Left ventricle myocardium inferior (tissue), 1 donor: ENCODE measurements around the gene NDUFAF2. TPM values are rescaled to one million over a fixed set of nuclear protein-coding genes. Genes with fewer than 3 reads are reported as not detected.

Experiments
- DNase-seq: peaks from one replicate; pipeline ENCODE4 v3.0.0-alpha.2; 2020
- H3K27ac ChIP-seq: fragments of 200-600 bp; replicated peaks from 2 replicates; pipeline ENCODE4 v1.8.0; 2021
- H3K27me3 ChIP-seq: fragments of 200-600 bp; 2 replicates; pipeline ENCODE4 v1.8.0; 2021; ENCODE audit warnings: low read depth
- H3K36me3 ChIP-seq: fragments of 200-600 bp; 2 replicates; pipeline ENCODE4 v1.8.0; 2021
- H3K4me1 ChIP-seq: fragments of 200-600 bp; 2 replicates; pipeline ENCODE4 v1.8.0; 2021
- H3K4me3 ChIP-seq: fragments of 200-600 bp; 2 replicates; pipeline ENCODE4 v1.8.0; 2021; ENCODE audit warnings: mild to moderate bottlenecking, moderate library complexity
- H3K9me3 ChIP-seq: fragments of 200-600 bp; replicated peaks from 2 replicates; pipeline ENCODE4 v1.8.0; 2021
- intact Hi-C: fragments of 100-400 bp; cut with micrococcal nuclease; formaldehyde crosslinking; loops from one replicate; pipeline ENCODE4 v1.11.0; 2022
- total RNA-seq: library from RNA; stranded (reverse); fragmentation: NEBNext Ultra II Directional; extraction: Animal tissue kit (Norgen Biotek cat#: 25700); gene quantifications from one replicate; pipeline ENCODE4 v1.2.1, GENCODE V29; 2021
- TF ChIP-seq, protein P1 (sequence below): fragments of 200-600 bp; IDR thresholded peaks from 2 replicates; pipeline ENCODE4 v1.8.0; 2021; ENCODE audit warnings: antibody characterized with exemption, mild to moderate bottlenecking, borderline replicate concordance
- donor health status: DM: no; HTN: yes; CAD: no; lungs with severe emphysema.

The NDUFAF2 gene
- total RNA-seq, 1 donor from 2014 or later: 37.6 TPM

DNA sequence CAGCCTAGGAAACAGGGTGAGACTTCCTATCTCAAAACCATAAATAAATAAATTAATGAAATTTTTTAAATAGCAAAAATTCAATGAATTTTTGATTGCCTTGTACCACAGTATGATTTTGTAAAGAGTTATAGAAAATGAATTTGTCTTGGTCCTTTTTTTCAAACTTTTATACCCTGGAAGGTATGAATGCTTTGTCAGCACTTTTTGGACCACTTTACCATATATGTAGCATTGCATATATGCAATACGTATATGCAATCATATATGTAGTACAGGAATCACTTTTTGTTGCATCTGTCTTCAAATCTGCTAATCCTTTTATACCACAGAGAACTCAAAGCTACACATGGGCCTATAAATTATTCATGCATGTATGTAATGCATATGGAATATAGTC lies 226.5 kb downstream of the NDUFAF2 start:
- H3K27ac ChIP-seq: no peak overlapping the region
- DNase-seq: no peak
- no peaks in the 10 kb centered on the region for H3K36me3 ChIP-seq
- TF ChIP-seq, protein P1, sequence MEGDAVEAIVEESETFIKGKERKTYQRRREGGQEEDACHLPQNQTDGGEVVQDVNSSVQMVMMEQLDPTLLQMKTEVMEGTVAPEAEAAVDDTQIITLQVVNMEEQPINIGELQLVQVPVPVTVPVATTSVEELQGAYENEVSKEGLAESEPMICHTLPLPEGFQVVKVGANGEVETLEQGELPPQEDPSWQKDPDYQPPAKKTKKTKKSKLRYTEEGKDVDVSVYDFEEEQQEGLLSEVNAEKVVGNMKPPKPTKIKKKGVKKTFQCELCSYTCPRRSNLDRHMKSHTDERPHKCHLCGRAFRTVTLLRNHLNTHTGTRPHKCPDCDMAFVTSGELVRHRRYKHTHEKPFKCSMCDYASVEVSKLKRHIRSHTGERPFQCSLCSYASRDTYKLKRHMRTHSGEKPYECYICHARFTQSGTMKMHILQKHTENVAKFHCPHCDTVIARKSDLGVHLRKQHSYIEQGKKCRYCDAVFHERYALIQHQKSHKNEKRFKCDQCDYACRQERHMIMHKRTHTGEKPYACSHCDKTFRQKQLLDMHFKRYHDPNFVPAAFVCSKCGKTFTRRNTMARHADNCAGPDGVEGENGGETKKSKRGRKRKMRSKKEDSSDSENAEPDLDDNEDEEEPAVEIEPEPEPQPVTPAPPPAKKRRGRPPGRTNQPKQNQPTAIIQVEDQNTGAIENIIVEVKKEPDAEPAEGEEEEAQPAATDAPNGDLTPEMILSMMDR: no peak
- no peaks in the 10 kb centered on the region for H3K9me3 ChIP-seq
- H3K27me3 ChIP-seq: no peaks in the 10 kb centered on the region
- no peaks in the 10 kb centered on the region for H3K4me1 ChIP-seq
- intact Hi-C loops: loop anchor here (10.0 kb wide), 1 partner anchor 153 kb away; no protein-coding TSS in a partner anchor
- H3K4me3 ChIP-seq: no peak overlapping the region

DNA sequence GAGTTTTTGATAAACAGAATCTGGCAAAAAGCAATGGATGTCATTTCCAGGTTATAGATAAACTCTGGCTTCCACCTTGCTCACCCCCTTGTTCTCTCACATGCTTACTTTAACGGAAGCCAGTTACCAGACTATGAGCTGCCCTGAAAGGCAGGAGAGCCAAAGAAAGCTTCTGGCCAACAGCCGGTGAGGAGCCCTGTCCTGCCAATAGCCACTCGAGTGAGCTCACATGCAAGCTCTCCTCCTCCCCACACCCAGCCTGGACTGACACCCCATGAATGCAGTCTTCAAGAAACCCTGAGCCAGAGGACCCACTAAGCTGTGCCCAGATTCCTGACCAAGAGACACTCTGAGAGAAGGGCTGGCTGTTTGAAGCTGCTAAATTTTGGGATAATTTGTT lies 231.6 kb downstream of the NDUFAF2 start:
- H3K9me3 ChIP-seq: no peaks in the 10 kb centered on the region
- no peak overlapping the region for H3K4me3 ChIP-seq
- no peaks in the 10 kb centered on the region for H3K36me3 ChIP-seq
- intact Hi-C loops: loop anchor here (10.0 kb wide), 1 partner anchor 148 kb away; no protein-coding TSS in a partner anchor
- DNase-seq: no peak
- H3K27ac ChIP-seq: no peak overlapping the region
- TF ChIP-seq, protein P1: no peak
- H3K4me1 ChIP-seq: peaks cover 4% of the 10 kb centered on the region
- no peaks in the 10 kb centered on the region for H3K27me3 ChIP-seq

DNA sequence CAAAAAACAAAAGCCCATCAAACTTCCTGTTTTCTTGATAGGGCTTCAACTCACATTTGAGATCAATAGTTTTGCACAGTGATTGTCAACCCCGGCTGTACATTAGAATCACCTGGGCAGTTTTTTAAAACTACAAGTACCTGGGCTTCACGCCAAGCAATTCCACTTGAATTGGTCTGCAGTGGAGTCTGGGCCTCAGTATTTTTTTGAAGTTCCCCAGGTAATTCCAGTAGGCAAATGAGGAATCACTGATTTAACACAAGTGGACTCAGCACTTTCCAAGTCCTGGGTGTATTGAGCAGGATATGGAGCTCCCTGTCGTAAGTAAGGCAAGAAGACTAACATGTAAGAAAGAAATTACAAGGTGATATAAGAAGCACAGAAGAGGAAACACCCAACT lies 232.1 kb downstream of the NDUFAF2 start:
- H3K27me3 ChIP-seq: no peaks in the 10 kb centered on the region
- H3K4me1 ChIP-seq: peaks cover 4% of the 10 kb centered on the region
- TF ChIP-seq, protein P1: no peak
- H3K36me3 ChIP-seq: no peaks in the 10 kb centered on the region
- no peaks in the 10 kb centered on the region for H3K9me3 ChIP-seq
- intact Hi-C loops: loop anchor here (10.0 kb wide), 1 partner anchor 148 kb away; no protein-coding TSS in a partner anchor
- DNase-seq: no peak
- H3K27ac ChIP-seq: no peak overlapping the region
- H3K4me3 ChIP-seq: no peak overlapping the region

DNA sequence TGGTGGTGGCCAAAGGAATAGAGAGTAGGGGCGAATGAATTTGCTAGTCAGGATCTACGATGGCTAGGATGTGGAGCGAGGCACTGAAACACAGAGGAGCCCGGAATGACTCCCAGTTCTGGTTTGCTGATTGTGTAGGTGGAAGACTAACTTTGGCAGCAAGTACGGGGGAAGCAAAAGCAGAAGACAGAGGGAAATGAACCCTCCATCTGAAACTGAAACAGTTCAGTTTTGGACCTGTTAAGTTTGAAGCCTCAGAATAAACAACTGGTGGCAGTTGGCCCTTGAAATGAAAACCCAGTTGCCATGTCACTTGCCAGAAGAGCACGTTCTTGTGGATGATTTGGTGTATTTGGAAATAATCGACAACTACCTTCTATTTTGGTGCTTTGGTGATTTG lies 232.7 kb downstream of the NDUFAF2 start:
- no peak for DNase-seq
- Histone ChIP-seq H3K4me3 (no peak overlapping the region), H3K27me3 (no peaks in the 10 kb centered on the region), H3K36me3 (no peaks in the 10 kb centered on the region), H3K9me3 (no peaks in the 10 kb centered on the region), H3K4me1 (peaks cover 4% of the 10 kb centered on the region), H3K27ac (no peak overlapping the region)
- TF ChIP-seq, protein P1: no peak
- intact Hi-C loops: loop anchor here (10.0 kb wide), 1 partner anchor 147 kb away; no protein-coding TSS in a partner anchor

DNA sequence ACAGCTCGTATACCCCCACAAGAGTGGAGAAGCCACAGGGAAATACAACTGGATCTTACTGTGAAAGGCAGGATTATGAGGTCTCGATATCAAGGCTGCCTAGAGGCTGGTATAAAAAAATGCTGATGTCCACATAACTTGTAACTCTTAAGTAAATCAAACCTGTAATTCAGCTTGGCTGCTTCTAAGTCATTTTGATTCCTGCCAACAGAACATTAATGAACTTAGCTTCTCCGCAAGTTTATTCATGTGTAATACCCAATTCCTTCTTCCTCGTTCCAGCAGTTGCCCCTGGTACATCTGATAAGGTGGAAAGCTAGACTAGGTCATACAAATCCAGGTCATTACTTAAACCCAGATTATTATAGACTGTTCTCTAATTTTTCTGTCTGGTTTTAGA lies 233.7 kb downstream of the NDUFAF2 start:
- Histone ChIP-seq H3K4me1 (peaks cover 4% of the 10 kb centered on the region), H3K36me3 (no peaks in the 10 kb centered on the region), H3K9me3 (no peaks in the 10 kb centered on the region), H3K4me3 (no peak overlapping the region), H3K27ac (no peak overlapping the region), H3K27me3 (no peaks in the 10 kb centered on the region)
- DNase-seq: no peak
- intact Hi-C loops: loop anchor here (10.0 kb wide), 1 partner anchor 146 kb away; no protein-coding TSS in a partner anchor
- TF ChIP-seq, protein P1: no peak
